GM18951 (cell line): ENCODE measurements around the gene RABEP2.
"Not testable (repeated sequence)": the region's sequence is repeated elsewhere in the genome, so short reads cannot be mapped to it uniquely, and the experiment has no call there.

Experiments
- POLR2A ChIP-seq: IDR thresholded peaks from 4 replicates; pipeline ENCODE4 v1.6.1; 2011; ENCODE audit warnings: mild to moderate bottlenecking; ENCODE audit not compliant: insufficient read length, insufficient read depth; ENCODE audit errors: extremely low read depth
- in situ Hi-C: fragments of 300-500 bp; cut with MboI; formaldehyde crosslinking; loops from one replicate; pipeline ENCODE4 v1.12.0; 2022; ENCODE audit warnings: low sequenced_read_pairs, mixed read lengths, inconsistent platforms; ENCODE audit not compliant: unreplicated experiment

RABEP2 gene

DNA sequence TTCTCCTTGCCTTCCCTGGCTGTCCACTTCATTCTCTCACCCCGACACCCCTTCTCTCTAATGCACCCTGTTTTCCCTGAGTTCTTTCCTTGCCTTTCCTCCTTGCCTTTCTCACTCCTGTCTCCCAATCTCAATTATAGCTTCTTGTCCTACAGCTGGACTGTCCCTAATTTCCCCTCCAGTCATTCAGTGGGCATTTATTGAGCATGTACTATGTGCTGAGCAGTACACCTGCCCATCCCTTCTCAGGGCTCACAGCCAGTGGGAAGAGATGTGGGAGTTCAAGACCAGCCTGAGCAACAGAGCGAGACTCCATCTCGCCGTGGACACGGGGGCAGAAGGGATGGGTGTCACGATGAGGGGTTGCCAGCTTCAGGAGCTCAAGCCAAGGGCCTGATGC, 41.0 kb downstream of the RABEP2 start:
- no peak for TF ChIP-seq POLR2A
- in situ Hi-C loops: no loop called here

- no peak for TF ChIP-seq POLR2A
- in situ Hi-C loops: no loop called here
Observed at GRCh38 chr16:28883221-28883996, 41.6 kb downstream of the RABEP2 start.

GRCh38 chr16:28882551-28883160, 42.4 kb downstream of the RABEP2 start:
- in situ Hi-C loops: no loop called here

DNA sequence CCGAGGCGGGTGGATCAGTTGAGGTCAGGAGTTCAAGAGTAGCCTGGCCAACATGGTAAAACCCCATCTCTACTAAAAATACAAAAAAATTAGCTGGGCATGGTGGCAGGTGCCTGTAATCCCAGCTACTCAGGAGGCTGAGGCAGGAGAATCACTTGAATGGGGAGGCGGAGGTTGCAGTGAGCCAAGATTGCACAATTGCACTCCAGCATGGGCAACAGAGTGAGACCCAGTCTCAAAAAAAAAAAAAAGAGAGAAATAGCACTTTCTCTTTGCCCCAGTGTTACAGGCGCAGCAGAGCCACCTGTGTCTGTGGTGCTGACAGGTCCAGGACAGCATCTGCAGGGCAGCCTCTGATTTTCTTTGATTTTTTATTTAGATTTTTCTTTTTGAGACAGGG, 43.5 kb downstream of the RABEP2 start:
- in situ Hi-C loops: not testable (repeated sequence)

More at GRCh38 chr16:28882551-28883160, 42.4 kb downstream of the RABEP2 start:
- no peak for TF ChIP-seq POLR2A

GRCh38 chr16:28880955-28881354, 44.1 kb downstream of the RABEP2 start:
- in situ Hi-C loops: no loop called here
- TF ChIP-seq POLR2A: no peak

- TF ChIP-seq POLR2A: no peak
- in situ Hi-C loops: no loop called here
Observed at GRCh38 chr16:28880589-28880915, 44.5 kb downstream of the RABEP2 start.

- peak; percentile 83 for TF ChIP-seq POLR2A
- in situ Hi-C loops: no loop called here
Observed at GRCh38 chr16:28879841-28880588, 45.0 kb downstream of the RABEP2 start.

GRCh38 chr16:28879261-28879840, 45.7 kb downstream of the RABEP2 start:
- no peak for TF ChIP-seq POLR2A
- in situ Hi-C loops: no loop called here

GRCh38 chr16:28878083-28878926, 46.7 kb downstream of the RABEP2 start, which contains the start of gene ATP2A1:
ATP2A1 (plus strand) TSS chr16:28878488; CDS start chr16:28878672, 184 bp downstream.
- TF ChIP-seq POLR2A: no peak
- in situ Hi-C loops: no loop called here

GRCh38 chr16:28877655-28878000, 47.4 kb downstream of the RABEP2 start:
- in situ Hi-C loops: no loop called here
- no peak for TF ChIP-seq POLR2A

DNA sequence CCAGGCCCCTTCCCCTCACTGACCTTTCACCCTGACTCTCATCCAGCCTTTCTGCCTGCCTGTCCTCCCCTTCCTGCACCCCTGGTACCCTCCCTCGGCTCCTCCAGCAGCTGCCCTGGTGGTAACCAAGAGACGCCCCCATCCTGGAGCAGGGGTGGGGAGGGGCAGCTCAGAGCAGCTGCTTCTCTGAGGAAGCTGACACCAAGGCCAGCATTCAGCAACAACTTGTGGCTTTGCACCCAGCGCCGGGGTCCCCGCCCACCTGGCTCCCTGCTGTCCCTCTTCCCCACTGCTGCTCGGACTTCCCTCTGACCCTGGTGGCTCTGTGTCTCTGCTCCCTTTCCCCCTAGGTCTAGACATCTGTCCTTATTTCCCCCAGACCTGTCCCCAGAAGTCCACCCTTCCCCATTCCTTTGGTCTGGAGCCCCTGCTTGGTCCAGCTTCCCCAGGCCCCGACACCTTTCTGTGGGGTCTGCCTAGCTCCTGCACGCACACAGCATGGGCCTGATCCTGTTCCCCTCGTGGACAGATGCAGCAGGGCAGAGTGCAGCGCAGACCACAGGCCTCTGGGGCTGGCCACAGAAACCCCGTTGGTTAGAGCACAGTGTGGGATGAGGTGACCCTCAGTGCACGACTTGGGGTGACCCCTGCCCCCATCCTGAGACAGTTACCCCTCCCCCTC, 47.9 kb downstream of the RABEP2 start:
- TF ChIP-seq POLR2A: no peak
- in situ Hi-C loops: no loop called here

DNA sequence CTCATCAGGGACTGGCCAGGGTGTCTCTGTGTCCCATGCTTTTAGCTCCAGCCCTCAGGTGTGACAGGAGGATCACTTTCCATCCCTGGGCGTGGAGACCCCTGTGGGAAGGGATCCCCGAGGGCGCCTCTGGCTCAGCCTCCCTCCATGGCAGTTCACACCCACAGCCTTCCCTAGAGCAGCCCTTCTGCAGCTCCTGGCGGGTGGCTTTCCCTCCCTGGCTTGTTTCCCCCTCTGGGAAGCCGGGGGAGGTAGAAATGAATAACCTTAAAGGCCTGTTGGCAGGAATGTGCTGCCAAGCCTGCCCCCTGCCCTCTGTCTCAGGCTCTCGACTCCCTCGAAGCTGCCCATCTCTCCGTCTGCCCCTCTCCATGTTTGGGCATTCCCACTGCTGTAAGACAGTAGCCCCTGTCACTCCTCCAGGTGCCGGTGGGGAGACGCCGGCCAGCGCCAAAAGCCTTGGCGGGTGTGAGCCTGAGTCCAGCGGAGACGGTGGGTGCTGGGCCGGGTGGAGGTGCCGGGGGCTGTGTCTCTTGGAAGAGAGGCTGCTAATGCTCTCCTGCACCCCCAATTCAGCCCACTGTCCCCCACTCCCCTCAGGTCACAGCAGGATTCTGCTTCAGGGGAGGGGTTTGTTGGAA, 48.9 kb downstream of the RABEP2 start:
- no peak for TF ChIP-seq POLR2A
- in situ Hi-C loops: no loop called here
